Adrenal gland (tissue), 5 donors: Measurements from ENCODE around the gene DNTT.

Experiments
- CTCF ChIP-seq, 6 experiments: fragments of 450-650 bp in 4 of 6; fragments of 200-600 bp in 2 of 6; sonication (generic) in 1 of 6; IDR thresholded peaks; 1 replicate in 5 of 6; 2 replicates in 1 of 6; pipeline versions ENCODE4 v1.5.1 to v1.8.0; 2016 to 2021; ENCODE audit warnings: antibody characterized with exemption in 6 of 6, mild to moderate bottlenecking in 2 of 6, moderate library complexity in 1 of 6
- POLR2A ChIP-seq, 2 donors: fragments of 450-650 bp; IDR thresholded peaks; one replicate each; pipeline ENCODE4 v1.6.1; 2017; ENCODE audit warnings: antibody characterized with exemption in 2 of 2, mild to moderate bottlenecking in 2 of 2, moderate library complexity in 1 of 2
- donor health status: DM: no; HTN: no; CAD: no.

GRCh38 chr10:96283351-96283750 is 20.9 kb upstream of the DNTT start:
- TF ChIP-seq CTCF (IDR thresholded peaks at IDR 0.05) (no peak), POLR2A (IDR thresholded peaks at IDR 0.05) (no peak)
